ENCODE data around the gene TIMM10B.

GRCh38 chr11:6520265-6520664 is 39.0 kb downstream of the TIMM10B start:
- no peak for TF ChIP-seq CTCF (IDR thresholded peaks at IDR 0.05)
- TF ChIP-seq POLR2A (IDR thresholded peaks at IDR 0.05; ENCODE audit: low read depth), result no peak
